22Rv1 (cell line): ENCODE results near the gene LRRK1.

ENCODE experiments used
- ZFX ChIP-seq: fragments of 450-650 bp; IDR thresholded peaks from 2 replicates; pipeline ENCODE4 v1.6.1; 2017; ENCODE audit warnings: antibody characterized with exemption, borderline replicate concordance
- TF ChIP-seq, protein P1 (sequence below): fragments of 450-650 bp; IDR thresholded peaks from 2 replicates; pipeline ENCODE4 v1.5.1; 2017; ENCODE audit warnings: mild to moderate bottlenecking

DNA sequence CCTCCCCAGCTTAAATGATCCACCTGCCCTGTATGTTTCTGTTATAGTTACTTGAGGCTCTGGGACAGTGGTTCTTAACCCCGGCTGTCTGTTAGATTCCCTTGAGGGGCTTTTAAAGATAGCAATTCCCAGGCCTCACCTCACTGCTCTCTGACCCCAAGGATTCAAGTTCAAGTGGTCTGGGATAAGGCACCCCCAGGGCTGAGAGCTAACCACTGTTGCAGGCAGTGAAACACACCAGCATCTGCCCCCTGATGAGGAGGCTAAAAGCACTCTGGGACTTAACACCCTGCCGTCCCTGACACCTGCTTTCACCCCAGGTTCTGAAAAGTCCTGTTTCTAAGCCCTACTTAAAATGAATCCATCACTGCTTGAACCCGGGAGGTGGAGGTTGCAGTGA lies 103.7 kb downstream of the LRRK1 start:
- TF ChIP-seq, protein P1, sequence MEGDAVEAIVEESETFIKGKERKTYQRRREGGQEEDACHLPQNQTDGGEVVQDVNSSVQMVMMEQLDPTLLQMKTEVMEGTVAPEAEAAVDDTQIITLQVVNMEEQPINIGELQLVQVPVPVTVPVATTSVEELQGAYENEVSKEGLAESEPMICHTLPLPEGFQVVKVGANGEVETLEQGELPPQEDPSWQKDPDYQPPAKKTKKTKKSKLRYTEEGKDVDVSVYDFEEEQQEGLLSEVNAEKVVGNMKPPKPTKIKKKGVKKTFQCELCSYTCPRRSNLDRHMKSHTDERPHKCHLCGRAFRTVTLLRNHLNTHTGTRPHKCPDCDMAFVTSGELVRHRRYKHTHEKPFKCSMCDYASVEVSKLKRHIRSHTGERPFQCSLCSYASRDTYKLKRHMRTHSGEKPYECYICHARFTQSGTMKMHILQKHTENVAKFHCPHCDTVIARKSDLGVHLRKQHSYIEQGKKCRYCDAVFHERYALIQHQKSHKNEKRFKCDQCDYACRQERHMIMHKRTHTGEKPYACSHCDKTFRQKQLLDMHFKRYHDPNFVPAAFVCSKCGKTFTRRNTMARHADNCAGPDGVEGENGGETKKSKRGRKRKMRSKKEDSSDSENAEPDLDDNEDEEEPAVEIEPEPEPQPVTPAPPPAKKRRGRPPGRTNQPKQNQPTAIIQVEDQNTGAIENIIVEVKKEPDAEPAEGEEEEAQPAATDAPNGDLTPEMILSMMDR: no peak
- no peak for TF ChIP-seq ZFX
